Stimulated activated CD8-positive, alpha-beta memory T cell treated with anti-CD3 and anti-CD28 coated beads, Interleukin-7, amount 100 ng/mL, for 1 hour (primary cell): Measurements from ENCODE around the gene MICOS13.
"Not testable (repeated sequence)": the region's sequence is repeated elsewhere in the genome, so short reads cannot be mapped to it uniquely, and the experiment has no call there.

Source experiments
- DNase-seq, 2 donors: peaks; one replicate each; pipeline ENCODE4 v3.0.0-alpha.2; 2020; ENCODE audit warnings: low read depth in 2 of 2

MICOS13 gene

GRCh38 chr19:5680437-5681368 lies at the start of gene MICOS13, which contains the start of gene HSD11B1L:
Gene MICOS13, minus strand, starts transcription at chr19:5680516. Its CDS starts 30 bp downstream, at chr19:5680486.
Gene HSD11B1L, plus strand, starts transcription at chr19:5681027. Its CDS starts 3,806 bp downstream, at chr19:5684833.
- peak; percentile 95 to 96 for DNase-seq

- no peak for DNase-seq
Measured at GRCh38 chr19:5727453-5728050, 47.2 kb upstream of the MICOS13 start.

GRCh38 chr19:5719961-5720790 lies 39.9 kb upstream of the MICOS13 start, which contains the start of the genes CATSPERD and LONP1:
Gene CATSPERD, plus strand, starts transcription at chr19:5720637. Its CDS starts 101 bp downstream, at chr19:5720738.
Gene LONP1, minus strand, starts transcription at chr19:5720146. Its CDS starts 14 bp downstream, at chr19:5720132.
- DNase-seq, result peak; percentile 93 to 96

GRCh38 chr19:5719274-5719960 lies 39.1 kb upstream of the MICOS13 start:
- DNase-seq, result no peak

GRCh38 chr19:5718579-5719273 lies 38.4 kb upstream of the MICOS13 start:
- DNase-seq, result no peak

- no peak for DNase-seq
Measured at GRCh38 chr19:5718037-5718578, 37.8 kb upstream of the MICOS13 start.

GRCh38 chr19:5717215-5717935 lies 37.1 kb upstream of the MICOS13 start:
- DNase-seq, result no peak

- DNase-seq, result no peak
Measured at GRCh38 chr19:5714816-5715215, 34.5 kb upstream of the MICOS13 start.

- DNase-seq, result no peak
Measured at GRCh38 chr19:5713228-5713627, 32.9 kb upstream of the MICOS13 start.

- no peak for DNase-seq
Measured at GRCh38 chr19:5711713-5712161, 31.4 kb upstream of the MICOS13 start.

- no peak for DNase-seq
Measured at GRCh38 chr19:5711025-5711424, 30.7 kb upstream of the MICOS13 start.

- no peak for DNase-seq
Measured at GRCh38 chr19:5707576-5708575, 27.6 kb upstream of the MICOS13 start.

GRCh38 chr19:5706876-5707573 lies 26.7 kb upstream of the MICOS13 start:
- no peak for DNase-seq

- DNase-seq, result no peak
Measured at GRCh38 chr19:5705552-5705951, 25.2 kb upstream of the MICOS13 start.

GRCh38 chr19:5703819-5704818 lies 23.8 kb upstream of the MICOS13 start:
- no peak for DNase-seq

GRCh38 chr19:5702053-5702410 lies 21.7 kb upstream of the MICOS13 start:
- not testable (repeated sequence) for DNase-seq
